HG03097 (cell line): Measurements from ENCODE around the gene RSPH1.

Source experiments
- ATAC-seq: cut with Tn5 transposase; IDR thresholded peaks from one replicate; pipeline ENCODE4 v1.9.1; 2021; ENCODE audit not compliant: unreplicated experiment, low FRiP score

The RSPH1 gene

GRCh38 chr21:42532466-42533181 is 36.6 kb upstream of the RSPH1 start:
- no peak for ATAC-seq

DNA sequence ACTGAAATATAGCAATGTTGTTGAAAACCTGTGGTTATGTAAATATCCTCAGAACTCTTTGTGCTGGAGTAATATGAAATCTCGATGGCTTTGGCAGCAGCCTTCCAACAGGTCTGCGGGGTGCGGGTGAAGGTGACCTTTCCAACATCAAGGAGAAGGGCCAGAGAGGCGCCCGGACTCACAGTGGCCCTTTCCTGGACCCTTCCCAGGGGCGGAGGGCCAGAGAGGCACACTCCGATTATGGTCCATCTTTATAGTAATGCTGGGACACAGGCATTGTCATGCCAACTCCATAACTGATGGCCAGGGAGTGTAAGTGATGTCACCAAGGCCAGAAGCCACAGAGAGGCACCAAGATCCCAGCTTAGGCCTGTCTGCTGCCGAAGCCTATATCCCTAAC is 35.7 kb upstream of the RSPH1 start:
- no peak for ATAC-seq

- no peak for ATAC-seq
Observed at GRCh38 chr21:42530167-42530518, 34.1 kb upstream of the RSPH1 start.

GRCh38 chr21:42527489-42528158 is 31.6 kb upstream of the RSPH1 start:
- ATAC-seq: peak; percentile 31

DNA sequence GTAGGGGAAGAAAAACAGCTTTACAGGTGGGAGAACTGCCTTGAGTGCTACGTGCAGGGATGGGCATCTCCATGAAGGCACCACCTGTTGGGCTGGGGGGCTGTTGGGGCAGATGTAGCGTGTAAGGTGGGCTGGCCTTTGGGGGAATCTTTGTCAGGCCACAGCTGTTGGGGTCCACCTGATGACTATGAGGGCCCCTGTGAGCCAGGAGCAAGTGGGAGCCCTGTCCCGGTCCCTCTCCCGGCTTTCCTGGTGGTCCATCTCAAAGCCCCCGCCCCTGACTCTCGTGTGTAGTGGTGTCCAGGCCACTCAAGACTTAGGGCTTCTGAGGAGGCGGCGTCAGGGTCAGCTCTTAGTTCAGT is 31.1 kb upstream of the RSPH1 start:
- no peak for ATAC-seq

- ATAC-seq: no peak
Observed at GRCh38 chr21:42526379-42526727, 30.3 kb upstream of the RSPH1 start.

GRCh38 chr21:42525676-42526378 is 29.8 kb upstream of the RSPH1 start:
- no peak for ATAC-seq

DNA sequence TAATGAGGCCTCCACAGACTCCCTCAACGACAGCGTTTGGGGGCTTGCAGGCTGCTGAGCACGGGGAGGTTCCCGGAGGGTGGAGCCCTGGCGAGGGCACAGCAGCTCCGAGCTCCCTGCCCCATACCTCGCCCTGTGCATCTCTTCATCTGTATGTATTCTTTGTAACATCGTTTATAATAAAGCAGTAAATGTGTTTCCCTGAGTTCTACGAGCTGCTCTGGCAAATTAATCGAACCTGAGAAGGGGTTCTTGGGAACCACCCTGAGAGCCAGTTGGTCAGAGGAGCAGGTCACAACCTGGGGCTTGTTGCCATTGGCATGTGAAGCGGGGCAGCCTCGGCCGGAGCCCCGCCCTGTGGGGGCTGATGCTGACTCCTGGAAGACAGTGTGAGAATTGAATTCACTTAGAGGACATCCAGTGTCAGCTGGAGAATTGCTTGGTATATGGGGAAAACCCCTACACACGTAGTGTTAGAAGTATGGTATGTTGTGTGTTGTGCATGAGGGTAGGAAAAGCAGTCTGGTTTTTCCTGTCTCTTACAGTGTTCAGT is 29.1 kb upstream of the RSPH1 start:
- ATAC-seq: no peak

DNA sequence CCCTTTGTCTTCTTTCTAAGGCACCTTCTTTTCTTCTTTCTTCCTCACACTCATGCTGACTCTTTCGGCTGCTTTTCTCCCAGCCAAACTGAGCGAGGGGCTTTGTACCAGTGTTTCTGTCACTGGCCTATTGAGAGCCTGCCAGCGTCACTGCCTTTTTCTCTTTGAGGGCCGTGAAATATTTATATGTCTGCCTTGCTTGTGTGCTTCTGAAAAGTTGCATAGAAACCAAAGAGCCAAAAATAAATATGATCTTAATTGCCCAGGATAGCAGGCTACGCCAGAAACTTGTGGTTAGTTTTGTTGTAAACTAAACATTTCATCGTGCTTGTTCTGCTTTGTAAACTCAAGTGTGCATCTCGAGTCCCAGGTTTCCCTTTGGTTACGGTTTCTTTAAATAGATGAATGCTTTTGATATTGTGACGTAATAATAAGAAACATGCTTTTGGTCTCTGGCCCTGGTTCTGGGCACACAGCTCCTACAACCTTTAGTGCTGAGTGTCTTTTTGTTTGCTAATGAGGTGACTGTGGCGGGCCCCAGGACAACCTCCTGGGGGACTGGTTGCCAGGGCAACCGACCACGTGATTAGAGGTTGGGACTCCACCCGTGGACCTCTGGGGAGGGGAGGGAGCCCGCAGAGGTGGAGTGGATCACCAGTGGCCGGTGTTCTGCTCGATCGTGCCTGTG is 28.5 kb upstream of the RSPH1 start:
- peak; percentile 56 for ATAC-seq

DNA sequence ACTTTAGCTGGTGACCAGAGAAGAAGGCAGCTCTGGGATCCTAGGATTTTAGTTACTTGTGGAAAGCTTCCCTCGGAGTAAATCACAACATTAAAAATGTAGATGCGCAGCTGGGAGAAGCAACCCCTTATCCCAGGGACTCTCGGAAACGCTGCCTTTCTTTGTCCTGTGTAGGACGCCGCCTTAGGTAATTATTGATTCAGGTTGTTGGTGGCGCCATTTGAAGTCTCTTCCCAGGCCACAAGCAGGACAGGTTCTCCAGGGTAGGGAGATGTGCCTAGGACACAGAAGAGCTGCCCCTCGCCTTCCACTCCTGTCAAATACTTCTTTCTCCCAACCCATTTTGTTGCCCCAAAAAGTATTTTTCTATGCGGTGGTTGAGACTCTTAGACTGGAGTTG is 27.9 kb upstream of the RSPH1 start:
- no peak for ATAC-seq

DNA sequence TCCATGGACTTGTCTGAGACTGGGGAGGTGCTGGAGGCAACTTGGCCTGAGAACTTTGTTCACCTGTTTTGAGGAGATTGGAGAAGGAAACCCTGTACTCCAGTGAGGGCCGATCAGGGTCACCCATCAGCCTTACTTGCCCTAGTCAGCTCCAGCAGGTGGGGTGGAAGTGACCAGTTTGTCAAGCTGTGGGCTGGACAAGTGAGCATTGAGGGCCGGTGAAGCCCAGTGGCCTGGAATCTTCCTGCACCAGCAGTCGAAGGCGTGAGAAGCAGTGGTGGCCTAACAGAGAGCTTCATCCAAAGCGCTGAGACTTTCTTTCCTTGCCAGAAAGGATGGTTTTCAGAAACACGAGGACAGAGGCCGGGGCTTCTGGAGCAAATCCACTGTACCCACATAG is 27.2 kb upstream of the RSPH1 start:
- no peak for ATAC-seq

DNA sequence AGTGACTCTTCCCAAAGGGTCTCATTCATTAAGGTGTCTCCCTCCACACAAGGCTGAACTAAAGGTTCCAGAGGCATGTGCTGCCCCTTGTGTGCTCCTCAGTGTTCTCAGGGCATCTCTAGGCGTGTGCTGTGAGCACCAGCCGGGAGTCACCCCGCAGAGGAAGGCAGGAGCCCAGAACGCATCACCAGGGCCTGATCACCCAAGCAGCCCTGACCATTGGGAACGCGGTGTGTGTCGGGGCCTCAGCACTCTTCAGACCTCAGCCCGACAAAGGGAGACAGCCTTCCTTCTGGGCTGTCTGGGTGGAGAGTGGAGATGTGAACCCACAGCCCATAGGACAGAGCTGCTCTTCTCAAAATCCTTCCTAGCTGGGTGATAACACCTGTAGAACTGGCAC is 26.7 kb upstream of the RSPH1 start:
- no peak for ATAC-seq

GRCh38 chr21:42522271-42522670 is 26.2 kb upstream of the RSPH1 start:
- ATAC-seq: no peak

GRCh38 chr21:42521805-42522204 is 25.8 kb upstream of the RSPH1 start:
- ATAC-seq: no peak

- no peak for ATAC-seq
Observed at GRCh38 chr21:42521384-42521783, 25.4 kb upstream of the RSPH1 start.

GRCh38 chr21:42520628-42521253 is 24.7 kb upstream of the RSPH1 start:
- ATAC-seq: no peak

DNA sequence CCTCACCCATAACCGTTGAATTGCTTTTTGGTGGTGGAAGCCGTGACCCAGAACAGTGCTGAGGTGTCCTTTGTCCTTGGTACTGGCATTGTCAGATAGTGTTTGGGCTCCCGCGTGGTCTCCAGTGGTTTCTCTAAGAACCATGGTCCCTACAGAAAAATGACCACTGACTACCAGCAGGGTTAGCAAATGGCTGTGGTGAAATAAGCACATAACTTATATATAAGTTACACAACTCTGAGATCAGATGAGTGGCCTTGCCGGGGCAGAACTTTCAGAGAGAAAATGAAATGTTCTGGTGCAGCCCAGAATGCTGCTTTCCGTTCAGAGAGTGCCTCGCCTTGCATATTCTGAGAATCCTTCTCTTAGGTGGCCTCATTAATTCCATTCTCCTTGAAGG is 22.6 kb upstream of the RSPH1 start:
- ATAC-seq: no peak

GRCh38 chr21:42518215-42518614 is 22.2 kb upstream of the RSPH1 start:
- ATAC-seq: no peak

DNA sequence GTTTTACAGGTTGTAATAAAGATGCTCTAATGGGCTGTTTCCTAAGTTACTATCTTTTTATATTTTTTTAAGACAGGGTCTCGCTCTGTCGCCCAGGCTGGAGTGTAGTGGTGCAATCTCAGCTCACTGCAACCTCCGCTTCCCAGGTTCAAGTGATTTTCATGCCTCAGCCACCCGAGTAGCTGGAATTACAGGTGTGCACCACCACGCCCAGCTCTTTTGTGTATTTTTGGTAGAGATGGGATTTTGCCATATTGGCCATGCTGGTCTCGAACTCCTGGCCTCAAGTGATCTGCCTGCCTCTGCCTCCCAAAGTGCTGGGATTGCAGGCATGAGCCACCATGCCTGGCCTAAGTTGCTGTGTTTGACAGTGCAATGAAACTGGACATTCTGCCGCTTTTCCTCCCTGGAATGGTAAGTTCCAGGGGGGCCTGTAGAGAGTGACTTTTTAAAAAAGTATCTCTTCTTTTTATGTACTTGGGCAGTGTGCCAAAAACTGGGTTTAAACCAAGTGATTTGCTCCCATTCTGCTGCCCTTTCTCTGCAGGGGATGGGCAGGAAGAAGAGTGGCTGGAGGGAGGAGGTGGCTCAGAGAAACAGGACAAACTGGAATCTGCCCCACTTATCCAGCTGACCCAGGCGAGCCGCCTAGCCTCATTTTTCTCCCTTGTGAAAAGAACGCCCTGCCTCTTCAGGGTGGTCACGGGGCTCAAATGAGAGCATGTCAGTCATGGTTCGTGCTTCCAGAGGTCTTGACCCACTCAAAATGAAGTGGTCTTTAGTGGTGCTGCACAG is 19.9 kb upstream of the RSPH1 start:
- ATAC-seq: no peak

GRCh38 chr21:42514883-42515228 is 18.8 kb upstream of the RSPH1 start:
- ATAC-seq: no peak
